GM12873 (cell line): ENCODE data around the gene TSHR.

Source experiments
- TF ChIP-seq, protein P1 (sequence below): IDR thresholded peaks from 2 replicates; pipeline ENCODE4 v1.5.1; 2012; ENCODE audit warnings: low read depth, mild to moderate bottlenecking, moderate library complexity, low read length, control low read depth; ENCODE audit not compliant: insufficient read depth; ENCODE audit errors: missing control alignments

The TSHR gene

DNA sequence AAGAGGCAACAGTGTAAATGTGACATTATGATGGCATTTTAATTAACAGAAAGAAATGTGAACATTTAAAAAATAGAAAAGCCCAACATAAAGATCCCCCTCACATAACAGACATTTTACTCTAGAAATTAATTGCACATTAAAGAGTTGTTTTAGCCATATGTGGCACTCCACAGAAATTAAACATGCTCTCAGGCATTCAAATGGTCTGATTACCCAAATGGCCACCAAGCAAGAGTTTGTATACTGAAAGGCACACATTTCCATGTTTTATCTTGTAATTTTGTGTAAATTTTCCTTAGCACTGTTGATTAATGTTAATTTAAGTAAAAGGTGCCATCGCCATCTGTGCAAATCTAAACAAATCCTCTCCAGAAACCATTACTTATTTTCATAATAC, 221.8 kb downstream of the TSHR start:
- TF ChIP-seq, protein P1, sequence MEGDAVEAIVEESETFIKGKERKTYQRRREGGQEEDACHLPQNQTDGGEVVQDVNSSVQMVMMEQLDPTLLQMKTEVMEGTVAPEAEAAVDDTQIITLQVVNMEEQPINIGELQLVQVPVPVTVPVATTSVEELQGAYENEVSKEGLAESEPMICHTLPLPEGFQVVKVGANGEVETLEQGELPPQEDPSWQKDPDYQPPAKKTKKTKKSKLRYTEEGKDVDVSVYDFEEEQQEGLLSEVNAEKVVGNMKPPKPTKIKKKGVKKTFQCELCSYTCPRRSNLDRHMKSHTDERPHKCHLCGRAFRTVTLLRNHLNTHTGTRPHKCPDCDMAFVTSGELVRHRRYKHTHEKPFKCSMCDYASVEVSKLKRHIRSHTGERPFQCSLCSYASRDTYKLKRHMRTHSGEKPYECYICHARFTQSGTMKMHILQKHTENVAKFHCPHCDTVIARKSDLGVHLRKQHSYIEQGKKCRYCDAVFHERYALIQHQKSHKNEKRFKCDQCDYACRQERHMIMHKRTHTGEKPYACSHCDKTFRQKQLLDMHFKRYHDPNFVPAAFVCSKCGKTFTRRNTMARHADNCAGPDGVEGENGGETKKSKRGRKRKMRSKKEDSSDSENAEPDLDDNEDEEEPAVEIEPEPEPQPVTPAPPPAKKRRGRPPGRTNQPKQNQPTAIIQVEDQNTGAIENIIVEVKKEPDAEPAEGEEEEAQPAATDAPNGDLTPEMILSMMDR: no peak

DNA sequence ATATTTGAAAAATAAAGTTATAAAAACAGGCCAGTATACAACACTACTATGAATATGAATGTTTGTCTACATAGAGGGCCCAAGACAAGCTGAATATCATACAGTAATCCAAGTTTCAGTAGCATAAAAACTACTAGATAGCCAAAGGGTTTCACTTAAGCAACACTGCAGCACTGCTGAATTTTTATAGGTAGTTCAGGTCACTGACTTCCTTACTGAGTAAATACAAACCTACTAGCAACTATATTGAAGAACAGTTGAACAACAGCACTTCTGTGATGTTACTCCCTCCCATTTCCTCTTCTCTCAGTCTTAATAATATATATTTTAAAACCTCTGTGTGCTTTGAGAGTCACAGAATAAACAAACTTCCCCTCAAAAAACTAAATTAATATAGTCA, 222.6 kb downstream of the TSHR start:
- TF ChIP-seq, protein P1: no peak

DNA sequence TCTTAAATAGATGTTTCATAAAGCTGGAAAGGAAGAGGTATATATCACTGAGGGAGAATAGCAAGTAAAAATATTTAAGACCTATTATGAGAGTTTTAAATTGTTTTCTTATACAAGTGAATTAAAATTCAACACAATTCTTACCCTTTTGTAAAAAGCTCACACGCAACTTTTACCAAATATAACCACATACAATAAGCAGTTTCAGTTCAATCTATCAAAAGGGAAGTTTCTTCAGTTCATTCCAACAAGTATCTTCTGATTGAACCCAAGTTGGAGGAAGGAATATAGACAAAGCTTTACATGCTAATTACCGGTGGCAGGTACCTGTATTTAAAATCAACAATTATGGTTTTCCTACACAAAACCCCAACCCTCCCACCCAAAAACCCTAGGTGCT, 224.2 kb downstream of the TSHR start:
- TF ChIP-seq, protein P1: no peak

DNA sequence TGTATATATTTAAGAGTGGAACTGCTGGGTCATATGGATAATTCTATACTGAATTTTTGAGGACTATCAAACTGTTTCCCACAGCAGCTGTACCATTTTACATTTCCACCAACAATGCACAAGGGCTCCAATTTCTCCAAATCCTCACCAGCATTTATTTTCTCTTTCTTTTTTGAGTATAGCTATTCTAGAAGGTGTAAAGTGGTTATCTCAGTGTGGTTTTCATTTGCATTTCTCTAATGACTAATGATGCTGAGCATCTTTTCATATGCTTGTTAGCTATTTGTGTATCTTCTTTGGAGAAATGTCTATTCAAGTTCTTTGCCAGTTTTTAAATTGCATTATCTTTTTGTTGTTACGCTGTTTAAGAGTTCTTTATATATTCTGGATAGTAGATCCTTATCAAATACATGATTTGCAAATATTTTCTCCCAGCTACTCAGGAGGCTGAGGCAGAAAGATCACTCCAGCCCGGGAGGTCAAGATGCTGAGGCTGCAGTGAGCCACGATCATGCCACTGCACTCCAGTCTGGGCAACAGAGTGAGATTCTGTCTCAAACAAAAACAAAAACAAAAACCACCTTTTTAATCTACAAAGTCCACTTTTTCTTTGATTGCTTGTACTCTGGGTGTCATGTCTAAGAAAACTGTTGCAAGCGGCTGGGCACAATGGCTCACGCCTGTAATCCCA, 232.6 kb downstream of the TSHR start:
- TF ChIP-seq, protein P1: no peak

DNA sequence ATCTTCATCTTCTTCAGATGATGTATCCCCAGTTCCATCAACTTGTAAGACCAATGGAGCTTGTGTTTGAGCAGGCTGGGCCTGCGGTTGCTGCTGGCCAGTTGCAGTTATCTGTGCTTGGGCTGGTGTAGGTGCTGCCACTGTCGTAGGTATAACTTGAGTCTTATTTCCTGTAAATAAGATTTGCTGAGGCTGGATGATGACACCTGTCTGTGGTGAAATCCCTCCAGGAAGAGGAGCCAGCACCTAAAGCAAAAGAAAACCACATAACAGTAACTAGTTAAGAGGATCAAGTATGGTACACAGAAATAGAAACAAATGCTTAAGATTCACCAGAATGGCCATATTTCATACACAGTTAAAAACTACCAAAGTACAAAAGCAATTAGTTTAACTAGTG, 237.2 kb downstream of the TSHR start:
- TF ChIP-seq, protein P1: no peak

DNA sequence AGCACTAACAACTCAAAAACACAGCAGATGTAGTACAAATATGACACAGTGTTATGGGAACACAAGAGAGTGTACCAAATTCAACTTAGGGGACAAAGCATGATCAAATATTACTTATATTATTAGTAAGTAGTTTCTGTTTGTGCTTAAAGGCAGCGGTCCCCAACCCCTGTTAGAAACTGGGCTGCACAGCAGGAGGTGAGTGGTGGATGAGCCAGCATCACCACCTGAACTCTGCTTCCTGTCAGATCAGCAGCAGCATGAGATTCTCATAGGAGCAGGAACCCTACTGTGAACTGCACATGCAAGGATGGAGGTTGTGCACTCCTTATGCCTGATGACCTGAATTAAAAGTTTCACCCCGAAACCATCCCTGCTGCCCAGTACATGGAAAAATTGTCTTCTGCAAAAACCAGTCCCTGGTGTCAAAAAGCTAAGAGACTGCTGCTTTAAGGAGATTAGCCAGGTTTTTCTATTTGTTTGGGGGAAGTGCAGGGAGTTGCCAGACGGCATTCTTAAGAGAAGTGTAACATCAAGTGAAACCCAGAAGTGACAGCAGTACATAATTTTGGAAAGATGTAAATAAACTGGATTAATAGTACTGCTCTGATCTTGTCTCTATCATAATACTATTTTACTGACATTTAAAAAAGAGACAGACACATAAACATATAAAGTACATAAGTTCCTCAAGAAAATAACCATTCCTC, 238.7 kb downstream of the TSHR start:
- TF ChIP-seq, protein P1: no peak
